Activated B cell treated with CpG ODN at 0.5 μM for 24 hours (primary cell): ENCODE data around the gene RANBP10. TPM values are rescaled to one million over a fixed set of nuclear protein-coding genes. Genes with fewer than 3 reads are reported as not detected.

Experiments used
- ATAC-seq: fragments of 200-7000 bp; cut with Tn5 transposase; one replicate; pipeline ENCODE4 v1.10.0; 2021; ENCODE audit warnings: low read depth, mild to moderate bottlenecking, moderate library complexity
- CTCF ChIA-PET: fragments of 350-600 bp; sonication (Branson Sonifier 250); formaldehyde crosslinking; loops from one replicate; lab custom pipeline; 2021; ENCODE audit warnings: antibody characterized with exemption; lab: Charles Lee
- POLR2A ChIA-PET: fragments of 350-600 bp; sonication (Branson Sonifier 250); formaldehyde crosslinking; loops from one replicate; lab custom pipeline; 2021; ENCODE audit warnings: antibody characterized with exemption; lab: Charles Lee
- DNase-seq: peaks from one replicate; pipeline ENCODE4 v3.0.0; 2022
- H3K27ac Mint-ChIP-seq: one replicate; pipeline ENCODE4 v1.8.0; 2020; ENCODE audit warnings: mixed read lengths
- H3K27me3 Mint-ChIP-seq: one replicate; pipeline ENCODE4 v1.8.0; 2021; ENCODE audit warnings: mixed read lengths
- H3K36me3 Mint-ChIP-seq: one replicate; pipeline ENCODE4 v1.8.0; 2021; ENCODE audit warnings: low read depth, mixed read lengths
- H3K4me1 Mint-ChIP-seq: one replicate; pipeline ENCODE4 v1.8.0; 2021; ENCODE audit warnings: mixed read lengths
- H3K4me3 Mint-ChIP-seq: one replicate; pipeline ENCODE4 v1.8.0; 2020; ENCODE audit warnings: mild to moderate bottlenecking, mixed read lengths
- H3K9me3 Mint-ChIP-seq: one replicate; pipeline ENCODE4 v1.8.0; 2020; ENCODE audit warnings: mixed read lengths
- CTCF ChIP-seq: fragments of 200-600 bp; IDR thresholded peaks from one replicate; pipeline ENCODE4 v1.8.0; 2022; ENCODE audit warnings: antibody characterized with exemption, mild to moderate bottlenecking
- intact Hi-C: fragments of 100-400 bp; cut with micrococcal nuclease; formaldehyde crosslinking; loops from one replicate; pipeline ENCODE4 v1.15.1; 2024
- total RNA-seq: library from RNA; stranded (reverse); gene quantifications from 2 replicates; pipeline ENCODE4 v1.2.3, GENCODE V29; 2022

Gene RANBP10
- total RNA-seq, 1 donor from 2014 or later: 30.6 TPM

DNA sequence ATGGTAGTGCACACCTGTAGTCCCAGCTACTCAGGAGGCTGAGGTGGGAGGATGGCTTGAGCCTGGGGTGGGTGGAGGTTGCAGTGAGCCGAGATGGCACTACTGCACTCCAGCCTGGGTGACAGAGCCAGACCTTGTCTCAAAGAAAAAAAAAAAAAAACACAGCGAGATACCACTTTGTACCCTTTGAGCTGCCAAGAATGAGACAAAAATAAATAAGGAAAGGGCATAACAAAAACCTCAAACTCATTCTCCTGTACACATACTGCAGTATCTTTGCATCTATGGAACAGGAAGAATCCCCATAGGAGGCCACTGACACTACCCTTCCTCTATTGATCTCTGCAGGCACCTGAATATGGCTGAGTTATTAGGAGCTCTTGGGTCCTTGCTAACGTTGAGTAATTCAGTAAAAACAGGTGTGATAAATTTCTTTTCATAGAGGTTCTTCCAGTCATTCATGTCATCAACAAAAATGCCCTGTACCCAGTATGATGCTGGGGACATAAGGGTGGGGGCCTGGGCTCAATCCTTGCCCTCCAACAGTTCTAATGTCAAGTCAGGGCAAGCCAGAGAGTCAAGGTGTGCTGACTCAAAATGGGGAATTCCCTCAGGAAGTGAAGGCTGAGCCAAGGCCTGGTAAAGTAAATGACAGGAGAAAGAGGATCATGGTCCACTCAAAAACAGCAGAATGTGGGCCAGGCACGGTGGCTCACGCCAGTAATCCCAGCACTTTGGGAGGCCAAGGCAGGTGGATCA, 26.9 kb downstream of the RANBP10 start:
- intact Hi-C loops: no loop called here

DNA sequence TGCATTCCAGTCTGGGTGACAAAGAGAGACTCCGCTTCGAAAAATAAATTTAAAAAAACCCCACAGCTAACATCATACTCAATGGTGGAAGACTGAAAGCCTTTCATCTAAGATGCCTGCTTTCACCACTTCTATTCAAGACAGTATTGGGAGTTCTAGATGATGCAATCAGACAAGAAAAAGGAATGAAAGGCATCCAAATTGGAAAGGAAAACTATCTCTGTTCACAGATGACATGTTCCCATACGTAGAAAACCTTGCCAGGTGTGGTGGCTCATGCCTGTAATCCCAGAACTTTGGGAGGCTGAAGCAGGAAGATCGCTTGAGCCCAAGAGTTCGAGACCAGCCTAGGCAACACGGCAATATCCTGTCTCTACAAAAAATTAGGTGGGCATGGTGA, 31.1 kb downstream of the RANBP10 start:
- peaks cover 32% of the 10 kb centered on the region for H3K36me3 Mint-ChIP-seq

More for the DNA sequence above, 26.9 kb downstream of the RANBP10 start:
- H3K4me1 Mint-ChIP-seq: peaks cover 26% of the 10 kb centered on the region
- peak overlapping the region; percentile 46 for H3K27ac Mint-ChIP-seq
- DNase-seq (no peak), ATAC-seq (no peak)
- H3K9me3 Mint-ChIP-seq: no peaks in the 10 kb centered on the region
- H3K4me3 Mint-ChIP-seq: no peak overlapping the region
- no peaks in the 10 kb centered on the region for H3K27me3 Mint-ChIP-seq
- H3K36me3 Mint-ChIP-seq: peaks cover 18% of the 10 kb centered on the region
- no peak for TF ChIP-seq CTCF
- POLR2A ChIA-PET: no interaction called here
- CTCF ChIA-PET: interaction anchor here (1.3 kb wide), 1 partner anchor 107 kb away, joined by 3 read pairs; no protein-coding TSS in a partner anchor

DNA sequence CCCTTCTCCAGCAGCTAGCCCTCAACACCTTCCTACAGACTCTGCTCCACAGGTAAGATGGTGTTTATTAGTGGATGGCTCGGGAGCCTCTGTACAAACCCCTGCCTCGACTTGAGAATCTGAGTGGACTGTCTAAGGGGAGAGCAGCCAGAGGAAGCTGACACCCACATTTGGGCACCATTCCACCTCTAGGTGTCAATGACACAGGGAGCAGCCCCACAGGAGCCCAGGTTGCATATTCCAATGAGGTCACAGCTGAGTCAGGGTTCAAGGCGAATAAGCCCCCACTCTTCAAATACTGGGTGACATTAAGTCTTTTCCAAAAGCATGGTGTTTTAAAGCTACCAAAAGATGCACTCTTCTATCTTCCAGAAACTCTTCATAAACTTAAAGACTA, 31.9 kb downstream of the RANBP10 start:
- H3K27me3 Mint-ChIP-seq: no peaks in the 10 kb centered on the region
- ATAC-seq: no peak
- CTCF ChIA-PET: no interaction called here
- TF ChIP-seq CTCF: no peak
- no peak overlapping the region for H3K4me3 Mint-ChIP-seq
- H3K27ac Mint-ChIP-seq: no peak overlapping the region
- intact Hi-C loops: no loop called here
- POLR2A ChIA-PET: no interaction called here
- H3K9me3 Mint-ChIP-seq: no peaks in the 10 kb centered on the region
- DNase-seq: no peak
- peaks cover 3% of the 10 kb centered on the region for H3K4me1 Mint-ChIP-seq
- H3K36me3 Mint-ChIP-seq: peaks cover 34% of the 10 kb centered on the region

More for the DNA sequence above, 31.1 kb downstream of the RANBP10 start:
- intact Hi-C loops: no loop called here
- peaks cover 11% of the 10 kb centered on the region for H3K4me1 Mint-ChIP-seq
- H3K4me3 Mint-ChIP-seq: no peak overlapping the region
- CTCF ChIA-PET: no interaction called here
- DNase-seq (no peak), ATAC-seq (no peak)
- H3K9me3 Mint-ChIP-seq: no peaks in the 10 kb centered on the region
- no peak for TF ChIP-seq CTCF
- no peak overlapping the region for H3K27ac Mint-ChIP-seq
- no peaks in the 10 kb centered on the region for H3K27me3 Mint-ChIP-seq
- POLR2A ChIA-PET: interaction anchor here (0.7 kb wide), 1 partner anchor 916 kb away, joined by 5 read pairs; no protein-coding TSS in a partner anchor

DNA sequence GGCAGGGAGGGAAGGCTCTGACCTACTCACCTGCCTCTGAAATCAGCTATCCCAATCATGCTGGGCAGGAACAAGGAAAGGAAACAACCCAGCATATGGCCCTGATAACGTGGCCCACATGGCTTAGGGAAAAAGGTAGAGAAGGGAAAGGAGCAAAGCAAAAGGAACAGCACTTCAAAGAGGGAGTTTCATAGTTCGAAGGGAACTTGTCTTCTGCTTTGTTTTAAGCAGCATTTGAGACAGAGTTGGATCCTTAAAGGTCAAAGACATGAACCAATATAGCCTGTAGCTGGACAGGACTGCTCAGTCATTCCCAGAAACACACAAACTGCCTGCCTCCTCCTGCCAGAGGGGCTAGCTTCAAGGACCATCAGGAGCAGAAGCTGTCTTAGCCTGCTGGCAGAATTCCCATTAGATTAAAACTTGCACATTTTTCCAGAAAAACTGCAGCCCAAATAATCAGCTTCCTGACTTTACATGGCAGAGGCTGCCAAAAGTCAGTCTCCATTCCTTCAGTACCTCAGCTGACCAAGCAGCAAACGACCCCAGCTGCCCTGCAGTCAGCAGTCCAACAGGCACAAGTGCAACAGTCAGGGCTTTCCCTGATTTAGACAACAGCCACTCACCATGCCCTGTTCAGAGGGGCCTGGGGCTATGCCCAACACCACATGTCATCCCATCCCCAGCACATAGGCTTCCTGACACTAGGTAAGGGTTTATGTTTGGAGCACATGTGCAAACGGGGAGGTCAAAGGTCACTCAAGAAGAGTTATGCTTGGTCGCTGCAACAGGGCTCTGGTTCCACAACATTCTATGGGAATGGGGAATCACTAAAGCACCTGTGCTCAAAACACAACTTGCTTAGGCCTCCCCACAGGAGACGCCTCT, 32.5 kb downstream of the RANBP10 start:
- intact Hi-C loops: no loop called here
- Mint-ChIP-seq H3K4me3 (no peak overlapping the region), H3K36me3 (peaks cover 36% of the 10 kb centered on the region), H3K27me3 (no peaks in the 10 kb centered on the region), H3K4me1 (peaks cover 2% of the 10 kb centered on the region), H3K27ac (no peak overlapping the region), H3K9me3 (no peaks in the 10 kb centered on the region)
- no peak for DNase-seq
- ChIA-PET CTCF (no interaction called here), POLR2A (no interaction called here)
- no peak for ATAC-seq
- TF ChIP-seq CTCF: no peak

DNA sequence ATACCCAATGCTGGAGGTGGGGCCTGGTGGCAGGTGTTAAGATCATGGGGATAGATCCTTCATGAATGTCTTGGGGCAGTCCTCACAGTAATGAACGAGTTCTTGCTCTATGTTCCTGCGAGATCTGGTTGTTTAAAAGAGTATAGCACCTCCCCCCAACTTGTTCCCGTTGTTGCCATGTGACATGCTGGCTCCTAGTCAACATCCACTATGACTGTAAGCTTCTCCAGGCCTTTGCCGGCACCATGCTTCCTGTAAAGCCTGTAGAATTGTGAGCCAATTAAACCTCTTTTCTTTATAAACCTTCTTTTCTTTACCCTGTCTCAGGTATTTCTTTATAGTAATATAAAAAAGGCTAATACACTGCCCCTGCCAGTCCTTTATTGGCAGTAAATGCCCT, 33.3 kb downstream of the RANBP10 start:
- ATAC-seq: no peak
- Mint-ChIP-seq H3K27ac (no peak overlapping the region), H3K4me3 (no peak overlapping the region), H3K36me3 (peaks cover 36% of the 10 kb centered on the region), H3K4me1 (peaks cover 2% of the 10 kb centered on the region), H3K27me3 (no peaks in the 10 kb centered on the region), H3K9me3 (no peaks in the 10 kb centered on the region)
- CTCF ChIA-PET: no interaction called here
- no peak for TF ChIP-seq CTCF
- intact Hi-C loops: no loop called here
- POLR2A ChIA-PET: no interaction called here
- DNase-seq: no peak
